Suprapubic skin (tissue), 4 donors: ENCODE data around the gene GPX3.

Experiments
- CTCF ChIP-seq, 2 donors: fragments of 200-600 bp in 1 of 2; fragments of 450-650 bp in 1 of 2; sonication (generic) in 1 of 2; IDR thresholded peaks; one replicate each; pipeline ENCODE4 v1.5.1; 2016 to 2019; ENCODE audit warnings: antibody characterized with exemption in 2 of 2, mild to moderate bottlenecking in 1 of 2, moderate library complexity in 1 of 2
- POLR2A ChIP-seq, 2 donors: fragments of 450-650 bp; IDR thresholded peaks; one replicate each; pipeline ENCODE4 v1.6.1; 2017; ENCODE audit warnings: antibody characterized with exemption in 2 of 2, mild to moderate bottlenecking in 2 of 2, moderate library complexity in 2 of 2
- POLR2AphosphoS5 ChIP-seq, 3 donors: sonication (generic); formaldehyde crosslinking; IDR thresholded peaks; one replicate each; pipeline ENCODE4 v1.6.1; 2017; ENCODE audit warnings: antibody characterized with exemption in 3 of 3

DNA sequence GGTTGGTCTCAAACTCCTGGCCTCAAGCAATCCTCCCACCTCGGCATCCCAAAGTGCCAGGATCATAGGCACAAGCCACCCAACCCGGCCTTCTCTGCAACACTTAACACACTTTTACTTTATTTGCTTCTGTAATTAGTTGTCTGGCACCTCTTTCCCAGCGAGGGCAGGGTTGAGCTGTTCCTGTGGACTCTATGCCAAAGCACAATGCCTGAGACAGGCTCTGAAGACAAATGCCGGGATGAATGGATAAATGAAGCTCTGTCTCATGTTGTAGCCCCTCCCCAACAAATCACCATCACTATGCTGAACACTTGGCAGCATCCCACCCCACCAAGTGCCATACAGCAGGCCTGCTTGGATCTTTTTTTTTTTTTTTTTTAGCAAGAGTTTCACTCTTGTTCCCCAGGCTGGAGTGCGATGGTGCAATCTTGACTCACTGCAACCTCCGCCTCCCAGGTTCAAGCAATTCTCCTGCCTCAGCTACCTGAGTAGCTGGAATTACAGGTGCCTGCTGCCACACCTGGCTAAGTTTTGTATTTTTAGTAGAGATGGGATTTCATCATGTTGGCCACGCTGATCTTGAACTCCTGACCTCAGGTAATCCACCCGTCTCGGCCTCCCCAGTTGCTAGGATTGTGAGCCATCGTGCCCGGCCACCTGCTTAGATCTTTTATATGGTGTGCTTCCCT, 21.3 kb downstream of the GPX3 start:
- TF ChIP-seq POLR2AphosphoS5 (IDR thresholded peaks at IDR 0.05) (no peak), CTCF (IDR thresholded peaks at IDR 0.05) (no peak), POLR2A (IDR thresholded peaks at IDR 0.05) (no peak)
